HG02852 (cell line): ENCODE results near the gene PRKAB1.
"Not testable (repeated sequence)": the region's sequence is repeated elsewhere in the genome, so short reads cannot be mapped to it uniquely, and the experiment has no call there.

Experiments
- ATAC-seq: cut with Tn5 transposase; IDR thresholded peaks from one replicate; pipeline ENCODE4 v1.9.1; 2021; ENCODE audit warnings: mild to moderate bottlenecking, moderate library complexity; ENCODE audit not compliant: unreplicated experiment

Gene PRKAB1

DNA sequence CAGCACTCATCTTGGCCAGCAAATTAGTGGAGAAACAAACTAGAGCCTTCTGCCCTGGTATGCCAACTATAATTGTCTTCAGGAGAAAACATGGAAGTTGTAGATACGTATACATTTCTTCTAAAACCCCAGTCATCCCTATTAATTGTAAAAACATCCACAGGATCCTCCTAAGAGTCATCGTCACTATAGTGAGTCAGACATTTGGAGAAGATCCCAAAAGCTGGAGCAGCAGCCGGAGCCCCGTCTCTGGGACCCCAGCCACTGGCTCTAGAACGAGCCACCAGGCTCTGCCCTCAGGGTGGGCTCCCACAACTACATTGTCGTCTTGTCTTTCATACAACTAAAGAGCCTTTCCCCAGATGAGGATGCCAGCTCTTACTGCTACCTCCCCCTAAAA is 15.5 kb downstream of the PRKAB1 start:
- ATAC-seq, result no peak

DNA sequence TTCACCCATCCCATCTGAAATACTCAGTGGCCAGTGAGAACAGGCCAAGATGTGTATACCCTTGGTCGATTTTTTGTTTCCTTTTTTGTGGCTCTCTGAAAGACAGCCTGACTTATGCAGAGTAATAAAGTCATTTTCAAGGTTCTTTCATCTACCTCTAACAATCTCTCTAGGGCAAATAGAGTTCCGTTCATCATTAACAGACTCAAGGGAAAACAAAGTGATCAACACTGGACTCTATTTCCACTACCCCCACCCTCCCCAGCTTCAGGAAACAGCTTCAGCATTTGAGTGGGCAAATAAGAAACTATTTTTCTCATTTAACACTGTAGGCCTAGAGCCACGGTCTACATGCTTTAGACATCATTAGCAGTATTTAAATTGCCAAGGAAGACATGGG is 15.9 kb downstream of the PRKAB1 start:
- no peak for ATAC-seq

DNA sequence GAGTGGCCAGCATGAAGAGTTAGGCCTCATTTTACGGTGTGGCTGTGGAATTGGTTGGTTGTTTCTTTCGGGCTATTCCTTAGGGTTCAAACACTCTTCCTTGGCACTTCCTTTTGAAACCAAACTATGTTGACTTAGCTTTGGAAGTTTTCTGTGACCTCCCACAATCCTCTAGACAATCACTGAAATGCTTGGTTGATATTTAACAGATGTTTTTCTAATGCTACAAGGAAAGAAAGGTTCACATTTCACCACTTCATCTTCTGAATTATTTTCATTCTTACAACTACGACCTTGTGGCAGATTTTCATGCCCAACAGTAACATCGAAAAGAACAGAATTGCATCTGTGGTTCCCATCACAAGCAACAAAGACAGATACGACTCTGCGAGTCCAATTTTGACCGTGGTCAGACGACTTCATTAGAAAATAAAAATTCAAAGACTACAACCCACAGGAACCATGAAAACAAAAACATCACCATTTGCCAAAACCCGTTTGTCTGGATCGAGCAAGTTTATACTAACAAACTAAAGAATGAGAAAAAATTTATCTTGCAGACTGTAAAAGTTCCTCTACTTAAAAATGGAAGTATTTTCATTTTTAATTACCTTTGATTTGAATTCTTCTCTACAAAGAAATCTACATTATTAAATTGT is 16.9 kb downstream of the PRKAB1 start:
- ATAC-seq, result no peak

DNA sequence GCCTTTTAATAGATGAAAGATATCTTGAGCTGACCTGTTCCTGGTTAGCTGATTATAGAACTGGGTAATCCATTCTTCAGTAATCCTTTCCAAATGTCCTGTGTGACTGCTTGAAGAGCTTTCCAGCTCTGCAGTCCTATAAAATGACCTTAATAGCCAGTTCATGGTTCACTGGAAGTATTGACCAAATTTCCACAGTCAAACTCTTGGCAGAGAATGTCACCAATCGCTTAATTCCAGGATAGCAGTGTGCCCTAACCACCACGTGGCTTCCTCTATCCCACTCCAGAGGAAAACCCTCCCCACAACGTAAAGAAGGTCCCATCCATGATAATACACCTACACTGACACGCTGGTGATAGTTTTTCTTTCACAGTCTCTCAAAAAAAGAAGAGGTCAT is 17.4 kb downstream of the PRKAB1 start:
- ATAC-seq, result no peak

DNA sequence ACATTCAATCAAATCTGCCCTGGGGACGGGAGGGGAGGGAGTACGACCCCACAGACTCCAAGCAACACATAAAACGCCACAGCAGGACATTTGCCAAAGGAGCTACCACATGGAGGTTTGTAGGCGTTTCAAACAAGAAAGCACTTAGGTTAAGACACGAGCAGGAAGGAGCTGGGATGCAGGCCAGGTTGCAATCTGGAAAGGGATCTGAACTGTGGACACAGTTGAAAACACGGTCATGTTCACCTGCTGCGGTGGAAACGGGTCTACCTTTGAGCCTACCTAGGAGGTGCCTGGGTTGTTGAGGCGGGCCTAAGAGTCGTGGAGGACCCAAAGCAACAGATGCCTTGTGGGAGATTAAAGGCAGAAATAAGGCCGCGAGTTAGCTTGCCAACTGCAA is 18.4 kb downstream of the PRKAB1 start:
- no peak for ATAC-seq

DNA sequence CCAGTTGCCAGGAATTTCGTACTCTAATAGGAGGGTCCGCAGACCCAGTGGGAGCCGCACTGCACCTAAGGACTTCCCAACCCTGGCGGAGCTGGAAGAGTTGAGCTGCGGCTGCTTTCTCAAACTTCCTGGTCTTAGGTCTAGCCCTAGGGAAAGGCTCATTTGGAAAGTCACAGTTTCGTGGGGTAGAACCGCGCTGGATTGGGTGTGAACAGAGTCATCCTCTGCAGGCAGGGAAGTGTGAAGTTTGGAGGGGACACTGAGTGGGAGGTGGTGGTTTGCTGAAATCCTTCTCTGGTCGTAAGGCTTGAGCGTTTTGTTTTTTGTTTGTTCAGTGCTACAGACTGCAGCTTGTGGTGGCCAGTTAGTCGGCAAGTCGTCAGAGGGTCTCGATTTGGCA is 18.8 kb downstream of the PRKAB1 start:
- no peak for ATAC-seq

DNA sequence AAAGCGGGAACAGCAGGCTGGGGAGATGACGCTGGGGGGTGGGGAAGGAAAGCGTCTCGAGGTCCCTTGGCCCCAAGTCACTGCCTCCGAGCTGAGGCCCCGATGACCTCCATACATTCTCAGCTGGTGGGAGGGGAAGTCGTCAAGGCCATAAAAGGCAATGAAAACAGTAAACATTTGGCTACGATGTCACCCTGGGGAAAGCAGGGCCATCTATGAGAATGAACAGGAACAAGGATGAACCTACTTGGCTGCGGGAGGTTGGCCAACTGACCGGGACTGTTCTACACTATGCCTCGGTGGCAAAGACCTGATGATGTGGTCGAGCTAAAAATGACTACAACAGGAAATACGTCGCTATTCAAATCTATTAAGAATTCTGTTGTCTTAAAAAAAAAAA is 19.5 kb downstream of the PRKAB1 start:
- ATAC-seq, result no peak

DNA sequence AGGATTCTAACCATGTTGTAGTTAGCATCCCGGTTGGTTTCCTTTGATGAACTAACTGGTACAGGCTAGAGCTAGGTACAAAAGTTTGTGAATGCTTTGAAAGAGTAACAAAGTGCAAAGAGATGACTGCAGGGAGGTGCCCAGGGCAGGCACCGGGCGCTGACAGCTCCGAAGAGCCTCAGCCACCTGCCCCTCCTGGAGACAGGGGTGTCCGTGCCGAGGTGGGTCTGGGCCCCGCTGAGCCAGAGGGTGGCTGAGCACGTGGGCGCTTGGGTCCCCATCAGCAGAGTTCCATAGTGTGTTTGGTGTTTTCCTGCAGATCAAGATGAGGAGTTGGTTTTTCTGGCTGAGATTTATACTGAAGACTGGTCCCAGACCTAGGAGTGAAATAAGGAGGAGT is 19.9 kb downstream of the PRKAB1 start:
- no peak for ATAC-seq

DNA sequence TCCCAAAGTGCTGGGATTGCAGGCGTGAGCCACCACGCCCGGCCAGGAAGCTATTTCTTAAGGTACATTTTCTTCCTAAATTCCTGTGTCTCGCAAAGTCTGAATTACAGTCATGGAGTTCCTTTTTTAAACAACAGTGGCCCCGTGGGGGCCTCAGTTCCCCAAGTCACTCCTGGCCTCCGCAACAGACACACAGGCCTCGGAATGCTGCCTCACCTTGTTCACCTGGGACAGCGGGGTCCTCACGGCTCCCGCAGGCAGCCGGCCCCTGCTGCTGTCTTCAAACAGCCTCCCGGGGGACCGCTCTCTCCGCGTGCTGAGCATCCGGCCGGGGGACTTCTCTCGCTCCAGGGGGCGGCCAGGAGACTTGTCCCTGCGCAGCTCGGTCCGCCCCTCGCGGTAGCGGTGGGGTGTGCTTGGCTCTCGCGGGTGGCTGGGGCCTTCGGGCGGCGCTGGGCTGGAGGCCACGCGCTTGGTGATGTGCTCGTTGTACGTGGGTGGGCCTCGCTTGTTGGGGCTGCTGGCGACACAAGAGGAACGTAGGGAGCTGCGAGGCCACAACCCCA is 22.1 kb downstream of the PRKAB1 start:
- no peak for ATAC-seq

DNA sequence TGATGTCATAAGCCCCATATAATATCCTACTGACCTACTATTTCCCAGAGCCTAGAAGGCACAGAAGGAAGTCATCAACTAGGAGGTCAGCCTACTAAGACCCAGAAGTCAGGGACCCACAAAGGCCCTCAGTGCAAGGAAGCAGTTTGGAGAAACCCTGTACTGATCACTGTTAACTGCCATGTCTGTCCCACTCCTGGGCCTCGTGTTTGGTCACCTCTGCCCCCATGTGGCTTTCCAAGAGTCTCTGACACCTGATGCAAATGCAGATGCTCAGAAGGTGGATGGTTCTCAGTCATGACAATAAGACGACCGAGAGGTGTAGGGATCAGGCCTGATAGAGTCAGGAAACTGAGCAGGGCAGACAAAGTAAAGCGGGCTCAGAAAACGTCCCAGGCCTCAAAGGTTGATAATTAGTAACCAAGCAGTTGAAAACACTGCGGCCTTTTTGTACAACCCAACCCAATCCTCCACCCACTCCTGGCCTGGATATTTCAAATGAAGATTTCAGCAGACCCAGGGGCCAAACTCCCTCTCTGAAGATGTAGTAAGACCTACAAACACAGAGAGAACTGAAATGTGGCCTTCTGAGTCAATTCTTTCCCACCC is 23.4 kb downstream of the PRKAB1 start:
- ATAC-seq, result no peak

DNA sequence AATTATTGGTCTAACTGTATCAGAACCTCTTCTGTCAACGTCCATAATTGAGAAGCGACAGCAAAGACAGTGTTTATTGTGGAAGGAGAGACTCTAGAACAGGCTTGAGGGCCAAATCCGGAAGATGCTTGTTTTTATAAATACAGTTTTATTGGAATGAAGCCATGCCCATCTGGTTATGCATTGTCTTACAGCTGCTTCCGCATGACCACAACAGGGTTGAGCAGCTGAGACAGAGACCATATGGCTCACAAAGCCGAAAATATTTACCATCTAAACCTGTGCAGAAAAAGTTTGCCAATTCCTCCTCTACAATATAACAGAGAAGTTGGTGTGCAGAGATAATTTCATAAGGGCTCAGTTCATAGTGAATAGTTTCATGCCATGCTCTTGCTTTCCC is 24.5 kb downstream of the PRKAB1 start:
- no peak for ATAC-seq

DNA sequence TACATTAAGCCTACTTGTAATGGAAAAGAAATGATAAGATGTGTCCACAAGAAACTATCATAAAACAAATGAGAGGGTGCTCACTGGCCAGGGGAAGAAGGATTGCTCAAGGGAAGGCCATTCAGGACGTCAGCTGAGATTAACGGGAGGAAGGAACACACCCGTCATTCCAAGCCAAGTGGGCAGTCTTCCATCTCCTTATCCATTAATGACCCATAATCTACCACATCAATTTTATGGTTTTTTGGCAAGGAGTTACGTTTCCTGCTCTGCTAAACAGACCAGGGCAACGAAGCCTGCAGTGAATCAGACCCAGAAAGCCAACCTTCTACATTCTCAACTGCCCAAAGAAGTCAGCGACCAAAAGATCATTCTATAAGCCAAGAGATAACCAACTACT is 25.1 kb downstream of the PRKAB1 start:
- ATAC-seq, result no peak

DNA sequence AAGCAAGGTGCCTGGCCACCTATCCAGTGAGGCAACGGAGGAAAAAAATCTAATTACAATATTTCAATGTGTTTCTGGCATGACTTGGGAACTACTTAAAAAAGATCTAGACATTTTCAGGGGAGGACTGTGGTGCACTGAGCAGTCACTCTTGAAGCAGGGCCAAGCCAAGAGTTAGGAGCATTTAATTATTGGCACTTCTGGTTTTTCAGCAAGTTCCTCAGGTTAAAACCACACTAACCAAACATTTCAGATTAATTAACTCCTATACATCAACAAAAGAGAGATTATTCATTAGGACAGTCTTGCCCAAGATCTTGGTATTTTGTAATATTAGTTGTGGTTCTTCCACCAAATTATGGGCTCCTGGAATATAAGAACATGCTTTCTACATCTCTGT is 25.6 kb downstream of the PRKAB1 start:
- no peak for ATAC-seq

DNA sequence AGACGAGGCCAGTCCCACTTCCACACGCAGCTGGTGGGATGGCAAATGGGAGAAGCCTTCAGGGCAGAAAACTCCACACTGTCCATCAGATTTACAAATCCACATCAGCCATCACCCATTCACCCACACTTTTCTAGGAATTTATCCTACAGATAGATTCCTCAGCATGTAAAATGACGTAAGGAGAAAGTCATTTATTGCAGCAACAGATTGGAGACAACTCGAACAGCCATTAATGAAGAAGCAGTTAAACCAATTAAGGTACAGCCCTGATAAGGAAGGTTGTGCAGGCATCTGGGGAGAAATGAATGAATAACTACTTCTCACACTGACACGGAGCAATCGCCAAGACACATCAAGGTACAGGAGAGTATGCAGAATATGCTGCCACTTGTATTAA is 26.2 kb downstream of the PRKAB1 start:
- no peak for ATAC-seq

DNA sequence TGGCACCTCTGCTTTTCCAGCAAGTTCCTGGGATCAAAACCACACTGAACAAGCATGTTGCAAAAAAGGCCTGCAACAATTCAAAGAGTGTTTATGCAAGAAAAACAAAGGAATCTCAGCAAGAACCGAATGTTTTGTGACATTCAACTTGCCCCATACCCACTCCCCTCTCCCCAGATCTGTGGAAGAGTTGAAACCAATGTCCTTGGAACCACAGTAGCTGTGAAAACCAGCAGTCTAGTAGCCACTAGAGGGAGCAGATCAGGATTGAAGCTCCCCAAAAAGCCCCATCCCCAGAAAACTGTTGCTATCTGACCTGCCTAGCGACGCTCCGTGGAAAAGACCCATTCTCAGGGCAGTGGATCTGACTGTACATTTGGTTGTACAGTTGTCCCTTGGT is 27.1 kb downstream of the PRKAB1 start:
- no peak for ATAC-seq

DNA sequence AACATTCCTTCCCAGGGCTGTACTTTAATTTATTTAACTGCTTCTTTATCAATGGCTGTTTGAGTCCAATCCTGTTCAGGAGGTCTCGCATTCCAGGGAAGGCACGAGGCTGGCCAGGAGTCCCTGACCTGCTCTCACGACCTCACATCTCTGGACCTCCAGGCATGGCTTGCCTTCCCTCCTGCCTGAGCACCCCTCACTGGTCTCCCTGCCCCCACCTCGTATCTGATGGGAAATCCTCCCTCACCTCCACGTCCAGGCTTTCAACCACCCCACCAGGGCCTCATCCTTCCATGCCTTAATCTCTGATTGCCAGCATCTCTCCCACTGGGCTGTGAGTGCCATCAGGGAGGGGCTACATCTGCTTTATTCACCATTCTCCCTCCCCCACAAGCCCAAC is 29.0 kb downstream of the PRKAB1 start:
- ATAC-seq, result no peak

DNA sequence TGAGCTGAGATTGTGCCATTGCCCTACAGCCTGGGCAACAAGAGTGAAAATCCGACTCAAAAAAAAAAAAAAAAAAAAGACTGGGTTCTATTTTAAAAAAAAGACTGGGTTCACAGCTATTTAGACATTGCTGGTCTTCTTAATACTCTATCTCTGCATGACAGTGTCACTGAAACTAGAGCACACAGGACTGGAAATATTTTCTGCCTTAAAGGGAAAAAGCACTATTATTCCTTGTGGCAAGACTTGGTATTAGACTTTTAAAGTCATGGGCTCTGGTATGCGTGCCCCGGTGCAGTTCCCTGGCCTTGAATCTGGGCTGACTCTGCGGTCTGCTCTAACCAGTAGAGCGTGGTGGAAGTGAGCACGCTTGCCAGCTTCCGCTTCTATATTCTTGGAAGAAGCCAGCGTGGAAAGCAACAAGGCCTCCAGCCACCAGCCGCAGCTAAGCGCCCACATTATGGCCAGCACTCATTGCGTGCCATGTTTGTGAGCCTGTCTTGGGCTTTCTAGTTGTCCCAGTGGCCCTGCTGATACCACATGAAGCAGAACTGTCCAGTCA is 31.3 kb downstream of the PRKAB1 start:
- ATAC-seq, result no peak

DNA sequence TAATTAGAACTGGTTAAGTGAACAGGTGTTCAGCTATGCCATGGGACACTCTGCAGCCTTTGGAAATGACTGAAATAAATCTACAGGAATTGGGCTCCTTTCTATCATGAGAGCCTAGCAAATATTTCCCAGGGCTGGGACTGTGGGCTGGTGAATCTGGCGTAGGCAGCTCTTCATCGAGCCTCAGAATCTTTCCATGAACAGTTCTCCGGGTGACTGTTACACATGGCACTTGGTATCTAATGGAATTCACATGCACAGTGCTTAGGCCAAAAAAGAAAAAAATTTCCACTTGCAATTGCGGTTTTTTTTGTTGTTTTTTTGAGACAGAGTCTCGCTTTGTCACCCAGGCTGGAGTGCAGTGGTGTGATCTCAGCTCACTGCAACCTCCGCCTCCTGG is 32.1 kb downstream of the PRKAB1 start:
- ATAC-seq, result no peak

DNA sequence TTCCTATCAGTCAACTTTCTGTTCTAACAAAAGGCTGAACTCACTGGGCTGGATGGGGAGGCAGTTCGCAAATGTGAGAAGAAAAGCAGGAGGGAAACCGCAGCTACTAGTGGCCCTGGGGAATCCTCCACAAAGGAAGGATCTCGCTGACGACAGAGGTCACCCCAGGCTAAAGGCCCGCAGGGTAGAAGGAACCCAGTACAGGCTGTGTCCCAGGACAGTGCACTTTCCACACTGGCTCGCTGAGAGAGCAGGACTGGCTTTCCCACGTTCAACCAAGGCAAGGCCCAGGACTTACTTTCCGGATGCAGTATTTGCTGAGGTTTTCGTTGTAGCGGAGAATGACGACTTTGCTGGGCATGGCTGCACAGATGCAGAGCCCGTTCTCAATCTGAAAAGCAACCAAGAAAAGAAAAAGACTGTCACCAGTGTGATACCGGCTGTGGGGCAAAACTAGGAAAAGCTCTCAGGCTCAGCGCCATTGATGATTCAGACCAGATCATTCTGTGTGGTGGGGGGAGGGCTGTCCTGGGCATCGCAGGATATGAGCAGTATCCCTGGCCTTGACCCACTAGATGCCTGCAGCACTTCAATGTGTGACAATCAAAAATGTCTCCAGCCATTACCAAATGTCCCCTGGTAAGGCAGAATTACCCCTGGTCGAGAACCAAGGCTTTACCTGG is 36.3 kb downstream of the PRKAB1 start:
- no peak for ATAC-seq

DNA sequence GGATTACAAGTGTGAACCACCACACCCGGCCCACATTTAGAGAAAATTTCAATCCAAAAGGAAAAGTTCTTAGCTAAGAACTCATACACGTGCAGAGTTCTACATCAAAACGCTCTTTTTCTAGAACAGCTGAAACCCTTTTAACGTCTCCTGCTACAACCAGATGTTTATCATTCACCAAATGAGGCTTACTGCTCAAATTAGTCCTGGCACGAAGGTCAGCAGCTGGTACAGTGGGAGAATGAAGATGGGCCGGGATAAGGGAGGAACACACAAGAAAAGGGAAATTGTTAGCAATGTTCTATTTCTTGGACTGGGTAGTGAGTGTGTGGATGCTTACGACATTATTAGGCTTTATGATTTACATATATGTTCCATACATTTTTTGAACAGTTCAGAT is 37.2 kb downstream of the PRKAB1 start:
- ATAC-seq, result no peak

DNA sequence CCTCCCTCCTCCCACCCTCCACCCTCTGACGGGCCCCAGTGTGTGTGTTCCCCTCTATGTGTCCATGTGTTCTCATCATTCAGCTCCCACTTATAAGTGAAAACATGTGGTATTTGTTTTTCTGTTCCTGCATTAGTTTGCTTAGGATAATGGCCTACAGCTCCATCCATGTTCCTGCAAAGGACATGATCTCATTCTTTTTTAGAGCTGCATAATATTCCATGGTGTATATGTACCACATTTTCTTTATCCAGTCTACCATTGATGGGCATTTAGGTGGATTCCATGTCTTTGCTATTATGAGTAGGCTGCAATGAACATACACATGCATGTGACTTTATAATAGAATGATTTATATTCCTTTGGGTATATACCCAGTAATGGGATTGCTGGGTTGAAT is 38.5 kb downstream of the PRKAB1 start:
- not testable (repeated sequence) for ATAC-seq

DNA sequence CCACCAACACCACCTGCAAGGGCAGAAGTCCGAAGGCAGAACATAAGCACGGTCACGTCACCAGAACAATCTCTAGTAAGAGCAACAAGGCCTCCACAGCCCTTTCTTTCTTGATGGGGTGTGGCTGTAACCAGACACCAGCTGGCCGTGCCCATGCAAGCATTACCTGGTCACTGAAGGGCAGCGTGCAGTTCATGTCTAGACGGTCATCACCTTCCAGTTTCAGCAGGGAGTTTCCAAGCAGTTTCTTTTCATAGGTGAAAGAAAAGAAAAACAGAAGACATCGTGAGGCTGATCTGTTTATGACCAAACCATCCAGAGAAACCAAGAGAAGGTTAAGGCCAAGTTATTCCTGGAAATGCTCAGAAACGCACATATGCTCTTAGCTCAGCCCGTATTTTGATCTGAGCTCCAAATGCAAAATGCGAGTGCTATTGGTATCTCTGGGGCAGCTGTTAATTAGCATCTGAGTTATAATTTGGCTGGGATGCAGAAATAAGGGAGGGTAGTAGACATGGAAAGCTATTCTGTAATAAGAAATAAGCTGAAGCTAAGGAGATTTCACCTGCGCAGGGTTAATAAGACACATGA is 42.5 kb downstream of the PRKAB1 start:
- no peak for ATAC-seq
